Measurements from ENCODE around the gene SUSD1. TPM values are rescaled to one million over a fixed set of nuclear protein-coding genes. Genes with fewer than 3 reads are reported as not detected.

The SUSD1 gene
- total RNA-seq, 1 experiment from 2014 or later, result 7.9 TPM

- TF ChIP-seq REST (IDR thresholded peaks at IDR 0.05; ENCODE audit: low read depth), result no peak
These were observed 162.8 kb downstream of the SUSD1 start (continued) for GRCh38 chr9:112012026-112012902.

- Histone ChIP-seq H3K4me1 (ENCODE audit: control insufficient read depth in 1 of 2, insufficient read depth in 2 of 2, low read length in 2 of 2) (peaks cover 41 to 89% of the 10 kb centered on the region in 2 experiments), H3K9ac (ENCODE audit: low read length) (0 out of 2 replicates have a peak overlapping the region, but pooled peaks have one; percentile 62), H3K36me3 (ENCODE audit: control insufficient read depth in 1 of 2, insufficient read depth in 2 of 2, low read length in 2 of 2) (no peaks in the 10 kb centered on the region), H3K9me2 (ENCODE audit: insufficient read depth) (no peaks in the 10 kb centered on the region), H3K4me2 (ENCODE audit: low read length) (peak overlapping the region; percentile 69), H3K4me3 (replicated peaks in 1 of 2; ENCODE audit: low read depth in 1 of 2, low read length in 2 of 2) (no peak overlapping the region), H3K9me3 (ENCODE audit: control insufficient read depth in 1 of 2, insufficient read depth in 1 of 2, low read depth in 1 of 2, low read length in 2 of 2) (no peaks in the 10 kb centered on the region), H2AFZ (ENCODE audit: low read depth, low read length, poor library complexity, severe bottlenecking) (peak overlapping the region; percentile 72), H3K27ac (ENCODE audit: low read depth, low read length) (peak overlapping the region; percentile 91; the same call in 1 of the 2 replicates), H3K27me3 (ENCODE audit: insufficient read depth, low read length) (no peaks in the 10 kb centered on the region), H3K79me2 (ENCODE audit: insufficient read depth, low read length) (no peaks in the 10 kb centered on the region), H4K20me1 (ENCODE audit: insufficient read depth) (no peaks in the 10 kb centered on the region)
- DNase-seq (ENCODE audit: low read depth, low spot score), result no peak
- TF ChIP-seq ELF1 (IDR thresholded peaks at IDR 0.05; ENCODE audit: borderline replicate concordance, low read depth), result no peak
- TF ChIP-seq MAX (IDR thresholded peaks at IDR 0.05), result no peak
- no peak for TF ChIP-seq JUND (IDR thresholded peaks at IDR 0.05)
- no peak for TF ChIP-seq CBX3 (IDR thresholded peaks at IDR 0.05; ENCODE audit: low read depth)
- ChIA-PET RAD21 (ENCODE audit: low non-redundant PET in 1 of 2, low total read pairs in 2 of 2, uncharacterized antibody in 2 of 2, unreplicated experiment in 2 of 2) (interaction anchor here (1.0 to 1.2 kb wide), 2 partner anchors 64 kb away, joined by 4 read pairs; no protein-coding TSS in a partner anchor), POLR2A (interaction anchor here (1.3 to 2.0 kb wide), 2 partner anchors 10 to 55 kb away, joined by 6 to 8 read pairs; no protein-coding TSS in a partner anchor), CTCF (no interaction called here)
- no TSS peak for BruUV-seq (replicated peaks)
- no peak for ATAC-seq
- intact Hi-C loops (cut with micrococcal nuclease), result no loop called here
These were observed 164.0 kb downstream of the SUSD1 start for GRCh38 chr9:112011051-112011620.

Measured in HCT116 (cell line).